ENCODE data around the gene SPEF1. TPM values are rescaled to one million over a fixed set of nuclear protein-coding genes. Genes with fewer than 3 reads are reported as not detected.

The SPEF1 gene
- total and polyA plus RNA-seq, 4 donors = 2.8 to 11.4 (median 9.1) TPM

GRCh38 chr20:3743251-3743650 is 38.0 kb downstream of the SPEF1 start:
- H3K27ac ChIP-seq (ENCODE audit: low read depth, low read length) = no peak overlapping the region
- no peak for DNase-seq (ENCODE audit: low read depth in 4 of 6, low spot score in 6 of 6)
- no CpG with 5 or more reads among the region's 2 CpGs for WGBS (ENCODE audit: insufficient coverage)
- H3K9me3 ChIP-seq (ENCODE audit: control insufficient read depth, insufficient read depth, low read length) = no peaks in the 10 kb centered on the region
- H3K4me3 ChIP-seq (ENCODE audit: low read depth, low read length) = no peak overlapping the region
- peaks cover 2% of the 10 kb centered on the region for H3K36me3 ChIP-seq (ENCODE audit: control insufficient read depth, insufficient read depth, low read length)
- peaks cover 15% of the 10 kb centered on the region for H3K27me3 ChIP-seq (ENCODE audit: control insufficient read depth, insufficient read depth, low read length)
- H3K4me1 ChIP-seq (ENCODE audit: control insufficient read depth, insufficient read depth, low read length) = peaks cover 28% of the 10 kb centered on the region

- peak in 1 of 6 donors; percentile 40 for DNase-seq (ENCODE audit: low read depth in 4 of 6, low spot score in 6 of 6)
- Histone ChIP-seq H3K4me1 (ENCODE audit: control insufficient read depth, insufficient read depth, low read length) (peaks cover 28% of the 10 kb centered on the region), H3K9me3 (ENCODE audit: control insufficient read depth, insufficient read depth, low read length) (no peaks in the 10 kb centered on the region), H3K36me3 (ENCODE audit: control insufficient read depth, insufficient read depth, low read length) (no peaks in the 10 kb centered on the region), H3K27ac (ENCODE audit: low read depth, low read length) (no peak overlapping the region), H3K4me3 (ENCODE audit: low read depth, low read length) (no peak overlapping the region), H3K27me3 (ENCODE audit: control insufficient read depth, insufficient read depth, low read length) (peaks cover 10% of the 10 kb centered on the region)
- 70% methylated on average over 7 of the region's 7 CpGs for WGBS (ENCODE audit: insufficient coverage)
Observed at GRCh38 chr20:3741836-3742458, 39.3 kb downstream of the SPEF1 start.

- Histone ChIP-seq H3K9me3 (ENCODE audit: control insufficient read depth, insufficient read depth, low read length) (no peaks in the 10 kb centered on the region), H3K4me1 (ENCODE audit: control insufficient read depth, insufficient read depth, low read length) (peaks cover 27% of the 10 kb centered on the region), H3K4me3 (ENCODE audit: low read depth, low read length) (no peak overlapping the region), H3K36me3 (ENCODE audit: control insufficient read depth, insufficient read depth, low read length) (no peaks in the 10 kb centered on the region), H3K27ac (ENCODE audit: low read depth, low read length) (no peak overlapping the region), H3K27me3 (ENCODE audit: control insufficient read depth, insufficient read depth, low read length) (peaks cover 6% of the 10 kb centered on the region)
- WGBS (ENCODE audit: insufficient coverage) = 89% methylated on average over 8 of the region's 15 CpGs
- no peak for DNase-seq (ENCODE audit: low read depth in 4 of 6, low spot score in 6 of 6)
Observed at GRCh38 chr20:3740615-3741301, 40.5 kb downstream of the SPEF1 start.

GRCh38 chr20:3739926-3740451 is 41.3 kb downstream of the SPEF1 start:
- H3K27ac ChIP-seq (ENCODE audit: low read depth, low read length) = no peak overlapping the region
- no peaks in the 10 kb centered on the region for H3K9me3 ChIP-seq (ENCODE audit: control insufficient read depth, insufficient read depth, low read length)
- H3K4me1 ChIP-seq (ENCODE audit: control insufficient read depth, insufficient read depth, low read length) = peaks cover 22% of the 10 kb centered on the region
- H3K4me3 ChIP-seq (ENCODE audit: low read depth, low read length) = no peak overlapping the region
- no peak for DNase-seq (ENCODE audit: low read depth in 4 of 6, low spot score in 6 of 6)
- no peaks in the 10 kb centered on the region for H3K36me3 ChIP-seq (ENCODE audit: control insufficient read depth, insufficient read depth, low read length)
- no peaks in the 10 kb centered on the region for H3K27me3 ChIP-seq (ENCODE audit: control insufficient read depth, insufficient read depth, low read length)
- WGBS (ENCODE audit: insufficient coverage) = 69% methylated on average over 2 of the region's 7 CpGs

- Histone ChIP-seq H3K9me3 (ENCODE audit: control insufficient read depth, insufficient read depth, low read length) (no peaks in the 10 kb centered on the region), H3K4me3 (ENCODE audit: low read depth, low read length) (no peak overlapping the region), H3K4me1 (ENCODE audit: control insufficient read depth, insufficient read depth, low read length) (peaks cover 22% of the 10 kb centered on the region), H3K36me3 (ENCODE audit: control insufficient read depth, insufficient read depth, low read length) (no peaks in the 10 kb centered on the region), H3K27me3 (ENCODE audit: control insufficient read depth, insufficient read depth, low read length) (no peaks in the 10 kb centered on the region), H3K27ac (ENCODE audit: low read depth, low read length) (no peak overlapping the region)
- 75% methylated on average over 19 of the region's 19 CpGs for WGBS (ENCODE audit: insufficient coverage)
- no peak for DNase-seq (ENCODE audit: low read depth in 4 of 6, low spot score in 6 of 6)
Observed at GRCh38 chr20:3739054-3739925, 42.0 kb downstream of the SPEF1 start.

GRCh38 chr20:3738111-3739053 is 42.9 kb downstream of the SPEF1 start:
- Histone ChIP-seq H3K27me3 (ENCODE audit: control insufficient read depth, insufficient read depth, low read length) (peaks cover 3% of the 10 kb centered on the region), H3K27ac (ENCODE audit: low read depth, low read length) (no peak overlapping the region), H3K4me3 (ENCODE audit: low read depth, low read length) (no peak overlapping the region), H3K9me3 (ENCODE audit: control insufficient read depth, insufficient read depth, low read length) (no peaks in the 10 kb centered on the region), H3K4me1 (ENCODE audit: control insufficient read depth, insufficient read depth, low read length) (peaks cover 31% of the 10 kb centered on the region), H3K36me3 (ENCODE audit: control insufficient read depth, insufficient read depth, low read length) (no peaks in the 10 kb centered on the region)
- DNase-seq (ENCODE audit: low read depth in 4 of 6, low spot score in 6 of 6) = no peak
- WGBS (ENCODE audit: insufficient coverage) = 65% methylated on average over 7 of the region's 11 CpGs

- Histone ChIP-seq H3K4me3 (ENCODE audit: low read depth, low read length) (no peak overlapping the region), H3K27ac (ENCODE audit: low read depth, low read length) (no peak overlapping the region), H3K4me1 (ENCODE audit: control insufficient read depth, insufficient read depth, low read length) (peaks cover 49% of the 10 kb centered on the region), H3K27me3 (ENCODE audit: control insufficient read depth, insufficient read depth, low read length) (peaks cover 15% of the 10 kb centered on the region), H3K9me3 (ENCODE audit: control insufficient read depth, insufficient read depth, low read length) (no peaks in the 10 kb centered on the region), H3K36me3 (ENCODE audit: control insufficient read depth, insufficient read depth, low read length) (no peaks in the 10 kb centered on the region)
- DNase-seq (ENCODE audit: low read depth in 4 of 6, low spot score in 6 of 6) = no peak
- WGBS (ENCODE audit: insufficient coverage) = 88% methylated on average over 3 of the region's 4 CpGs
Observed at GRCh38 chr20:3735768-3736167, 45.5 kb downstream of the SPEF1 start.

GRCh38 chr20:3734111-3734843 is 47.0 kb downstream of the SPEF1 start:
- H3K27ac ChIP-seq (ENCODE audit: low read depth, low read length) = no peak overlapping the region
- WGBS (ENCODE audit: insufficient coverage) = 93% methylated on average over 7 of the region's 12 CpGs
- H3K4me3 ChIP-seq (ENCODE audit: low read depth, low read length) = no peak overlapping the region
- peaks cover 15% of the 10 kb centered on the region for H3K27me3 ChIP-seq (ENCODE audit: control insufficient read depth, insufficient read depth, low read length)
- DNase-seq (ENCODE audit: low read depth in 4 of 6, low spot score in 6 of 6) = no peak
- peaks cover 38% of the 10 kb centered on the region for H3K4me1 ChIP-seq (ENCODE audit: control insufficient read depth, insufficient read depth, low read length)
- H3K36me3 ChIP-seq (ENCODE audit: control insufficient read depth, insufficient read depth, low read length) = no peaks in the 10 kb centered on the region
- H3K9me3 ChIP-seq (ENCODE audit: control insufficient read depth, insufficient read depth, low read length) = no peaks in the 10 kb centered on the region

Measured in spinal cord (tissue), 10 donors.